ENCODE results near the gene CCDC183.
"Not testable (repeated sequence)": the region's sequence is repeated elsewhere in the genome, so short reads cannot be mapped to it uniquely, and the experiment has no call there.

Gene CCDC183

DNA sequence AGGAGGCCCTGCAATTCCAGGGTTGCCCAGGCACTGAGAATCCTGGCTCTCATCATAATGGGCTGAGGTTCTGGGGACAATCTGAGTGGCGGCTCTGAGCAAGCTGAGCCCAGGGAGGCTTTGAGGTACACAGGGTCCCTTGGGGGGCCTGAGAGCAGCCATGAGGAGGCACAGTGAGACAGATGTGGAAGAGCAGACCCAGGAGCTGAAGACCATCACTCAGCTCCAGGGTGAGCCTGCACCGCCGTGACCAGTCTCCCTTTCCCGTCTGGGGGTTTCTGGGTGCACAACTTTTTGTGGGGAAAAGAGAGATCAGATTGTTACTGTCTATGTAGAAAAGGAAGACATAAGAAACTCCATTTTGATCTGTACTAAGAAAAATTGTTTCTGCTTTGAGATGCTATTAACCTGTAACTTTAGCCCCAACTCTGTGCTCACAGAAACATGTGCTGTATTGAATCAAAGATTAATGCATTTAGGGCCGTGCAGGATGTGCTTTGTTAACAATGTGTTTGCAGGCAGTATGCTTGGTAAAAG, at the start of gene CCDC183:
Gene CCDC183, plus strand, starts transcription at position 101 of the 537 bp plus-strand sequence. Its CDS starts 60 bp downstream, at position 161.
- DNase-seq (ENCODE audit: low read depth in 2 of 2) = no peak

GRCh38 chr9:136746621-136747020, 49.5 kb upstream of the CCDC183 start:
- DNase-seq (ENCODE audit: low read depth in 2 of 2) = no peak

GRCh38 chr9:136747161-136748060, 48.7 kb upstream of the CCDC183 start:
- no peak for DNase-seq (ENCODE audit: low read depth in 2 of 2)

DNA sequence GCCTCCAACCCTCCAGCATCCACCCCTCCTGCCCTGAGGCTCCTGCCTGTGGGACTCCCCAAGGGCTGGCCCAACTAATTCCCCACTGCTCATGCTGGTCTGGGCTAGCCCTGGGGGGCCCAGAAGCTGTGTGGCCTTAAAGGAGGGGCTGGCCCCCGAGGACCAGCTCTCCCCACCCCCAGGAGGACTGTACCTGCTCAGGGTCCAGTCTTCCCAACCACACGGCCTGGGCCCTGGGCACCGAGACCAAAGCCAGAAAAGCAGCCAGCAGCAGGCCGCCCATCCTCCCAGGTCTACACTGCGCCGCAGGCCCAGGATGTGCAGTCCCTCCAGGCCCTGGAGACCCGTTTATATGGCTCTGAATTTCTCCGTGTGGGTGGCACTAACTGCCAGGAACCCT, 47.9 kb upstream of the CCDC183 start, which contains the start of gene LCN6:
Gene LCN6, minus strand, starts transcription at position 325 of the 400 bp plus-strand sequence. Its CDS starts 42 bp downstream, at position 283.
- no peak for DNase-seq (ENCODE audit: low read depth in 2 of 2)

DNA sequence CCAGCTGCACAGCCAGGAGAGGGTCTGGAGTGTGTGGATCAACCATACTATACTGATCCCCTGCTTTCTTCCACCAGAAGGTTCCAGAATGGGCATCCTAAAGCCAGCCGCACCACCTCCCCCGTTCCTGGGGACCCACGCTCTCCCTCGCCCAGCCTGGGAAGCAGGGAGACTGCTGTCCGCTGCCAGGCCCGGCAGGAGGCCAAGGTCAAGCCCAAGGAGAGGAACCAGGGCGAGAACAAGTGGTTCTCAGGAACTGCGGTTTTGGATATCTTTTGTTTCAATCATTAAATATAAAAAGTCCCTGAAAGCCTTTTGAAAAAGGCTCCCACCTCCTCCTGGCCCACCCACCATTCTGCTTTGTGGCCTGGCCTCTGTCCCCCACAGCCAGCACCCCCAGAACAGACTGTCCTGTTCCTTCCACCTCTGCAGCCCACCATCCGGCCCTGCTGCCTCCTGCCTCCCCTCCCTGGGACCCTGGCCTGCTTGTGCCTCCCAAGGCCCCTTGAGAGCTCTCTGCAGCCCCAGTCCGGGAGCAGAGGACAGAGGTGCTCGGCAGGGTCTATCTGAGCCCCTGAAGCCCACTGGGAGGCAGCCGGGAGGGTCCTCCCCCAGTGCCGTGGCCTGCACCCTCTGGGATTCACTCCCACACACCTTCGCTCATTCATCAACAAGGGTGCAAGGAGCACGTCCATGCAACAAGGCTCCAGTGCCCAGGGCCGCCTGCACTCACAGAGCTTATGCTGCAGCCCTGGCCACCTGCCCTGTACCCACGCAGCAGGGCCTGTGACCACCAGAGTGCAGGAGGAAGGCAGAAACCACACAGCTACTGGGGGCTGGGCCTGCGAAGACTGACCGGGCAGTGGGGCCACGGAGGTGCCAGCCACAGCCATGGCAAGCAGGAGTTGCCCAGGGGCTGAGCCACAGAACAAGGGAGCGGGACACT, 47.2 kb upstream of the CCDC183 start:
- no peak for DNase-seq (ENCODE audit: low read depth in 2 of 2)

DNA sequence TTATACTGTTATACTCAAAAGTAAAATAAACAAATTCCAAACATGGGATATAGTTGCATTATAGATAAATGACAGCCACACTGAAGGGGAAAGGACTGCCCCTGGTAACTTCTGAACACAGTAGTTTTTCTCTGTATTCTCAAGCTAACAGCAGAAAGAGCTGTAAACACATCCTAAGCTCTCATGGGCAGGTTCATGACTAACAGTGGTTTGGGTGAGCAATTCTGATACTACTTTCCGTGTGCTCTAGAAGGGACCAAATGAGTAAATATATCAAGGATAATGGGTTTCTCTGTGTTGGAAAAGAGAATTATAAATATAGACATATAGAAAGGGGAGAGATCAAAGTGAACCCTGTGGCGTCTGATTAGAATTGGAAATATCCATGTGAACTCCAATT, 45.6 kb upstream of the CCDC183 start:
- no peak for DNase-seq (ENCODE audit: low read depth in 2 of 2)

DNA sequence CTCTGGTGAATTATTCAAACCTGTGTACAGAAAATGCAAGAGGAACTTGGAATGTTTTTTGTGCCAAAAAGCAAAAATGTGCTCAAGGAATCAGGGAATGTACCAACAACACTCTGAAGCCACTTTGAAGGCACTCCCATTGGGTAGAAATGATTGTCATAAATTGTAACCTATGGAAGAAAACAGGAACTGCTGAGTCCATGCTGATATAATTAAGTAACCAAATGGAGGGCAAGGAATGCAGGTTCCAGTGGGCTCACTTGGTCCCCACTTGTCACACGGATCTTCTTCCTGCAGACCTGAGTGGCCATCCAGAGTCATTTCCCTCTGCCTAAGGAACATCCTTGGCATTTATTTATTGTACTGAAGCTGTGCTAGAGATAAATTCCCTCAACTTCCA, 44.9 kb upstream of the CCDC183 start:
- no peak for DNase-seq (ENCODE audit: low read depth in 2 of 2)

DNA sequence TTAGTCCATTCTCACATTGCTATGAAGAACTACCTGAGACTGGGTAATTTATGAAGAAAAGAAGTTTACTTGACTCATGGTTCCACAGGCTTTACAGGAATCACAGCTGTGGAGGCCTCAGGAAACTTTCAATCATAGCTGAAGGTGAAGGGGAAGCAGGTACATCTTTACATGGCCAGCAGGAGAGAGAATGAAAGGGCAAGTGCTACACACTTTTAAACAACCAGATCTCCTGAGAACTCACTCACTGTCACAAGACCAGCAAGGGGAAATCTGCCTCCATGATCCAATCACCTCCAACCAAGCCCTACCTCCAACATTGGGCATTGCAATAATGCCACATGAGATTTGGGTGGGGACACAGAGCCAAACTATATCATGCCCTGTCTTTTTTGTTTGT, 44.3 kb upstream of the CCDC183 start:
- DNase-seq (ENCODE audit: low read depth in 2 of 2) = no peak

- no peak for DNase-seq (ENCODE audit: low read depth in 2 of 2)
Measured at GRCh38 chr9:136753371-136754058, 42.6 kb upstream of the CCDC183 start.

DNA sequence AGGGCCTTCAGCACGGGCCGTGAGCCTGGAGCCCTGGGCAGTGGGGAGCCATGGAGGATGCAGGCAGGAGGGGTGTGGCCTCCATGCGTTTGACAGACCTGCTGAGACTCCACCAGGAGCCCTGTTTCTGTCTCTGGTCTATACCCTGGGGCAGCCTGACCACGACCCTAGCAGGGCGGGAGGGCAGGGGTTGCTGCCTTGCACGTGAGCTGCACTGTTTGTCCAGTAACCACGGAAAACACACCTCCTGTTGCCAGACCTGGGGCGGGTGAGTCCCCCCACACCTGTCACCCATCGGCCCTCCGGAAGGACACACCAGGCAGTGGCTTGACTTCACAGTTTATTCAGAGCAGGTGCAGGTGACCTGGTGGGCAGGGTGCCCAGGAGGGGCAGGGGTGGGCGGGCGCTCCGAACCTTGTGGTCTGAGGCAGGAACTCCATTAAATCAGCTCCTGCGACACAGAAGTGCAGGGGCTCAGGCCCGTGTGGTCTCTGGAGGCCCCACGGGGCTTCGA, 42.0 kb upstream of the CCDC183 start:
- DNase-seq (ENCODE audit: low read depth in 2 of 2) = no peak

- DNase-seq (ENCODE audit: low read depth in 2 of 2) = no peak
Measured at GRCh38 chr9:136754626-136755301, 41.4 kb upstream of the CCDC183 start.

DNA sequence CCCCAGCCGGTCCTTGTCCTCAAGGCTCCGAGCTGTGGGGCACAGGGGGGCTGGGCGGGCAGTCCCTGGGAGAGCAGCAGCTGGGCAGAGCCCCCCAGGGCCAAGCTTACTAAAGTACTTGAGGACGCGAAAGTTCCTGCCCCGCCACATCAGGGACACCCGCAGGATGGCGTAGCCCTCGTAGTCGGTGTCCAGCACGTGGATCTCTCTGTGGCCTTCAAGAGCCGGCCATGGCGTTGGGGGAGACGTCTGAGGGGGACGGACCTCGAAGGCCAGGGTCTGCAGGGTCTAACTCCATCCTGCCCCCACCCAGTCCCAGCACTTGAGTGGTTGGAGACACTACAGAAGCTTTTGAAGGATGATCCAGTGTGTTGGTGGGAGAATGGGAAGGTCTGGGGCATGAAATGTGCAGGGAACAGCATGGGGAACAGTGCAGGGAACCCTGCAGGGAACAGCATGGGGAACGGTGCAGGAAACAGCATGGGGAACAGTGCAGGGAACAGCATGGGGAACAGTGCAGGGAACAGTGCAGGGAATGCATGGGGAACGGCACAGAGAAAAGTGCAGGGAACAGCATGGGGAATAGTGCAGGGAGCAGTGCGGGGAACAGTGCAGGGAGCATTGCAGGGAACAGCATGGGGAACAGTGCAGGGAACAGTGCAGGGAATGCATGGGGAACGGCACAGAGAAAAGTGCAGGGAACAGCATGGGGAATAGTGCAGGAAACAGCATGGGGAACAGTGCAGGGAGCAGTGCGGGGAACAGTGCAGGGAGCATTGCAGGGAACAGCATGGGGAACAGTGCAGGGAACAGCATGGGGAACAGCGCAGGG, 40.6 kb upstream of the CCDC183 start:
- DNase-seq (ENCODE audit: low read depth in 2 of 2) = not testable (repeated sequence)

DNA sequence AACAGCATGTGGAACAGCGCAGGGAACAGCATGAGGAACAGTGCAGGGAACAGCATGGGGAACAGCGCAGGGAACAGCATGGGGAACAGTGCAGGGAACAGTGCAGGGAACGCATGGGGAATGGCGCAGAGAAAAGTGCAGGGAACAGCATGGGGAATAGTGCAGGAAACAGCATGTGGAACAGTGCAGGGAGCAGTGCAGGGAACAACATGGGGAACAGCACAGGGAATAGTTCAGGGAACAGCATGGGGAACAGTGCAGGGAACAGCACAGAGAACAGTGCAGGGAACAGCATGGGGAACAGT, 40.1 kb upstream of the CCDC183 start:
- no peak for DNase-seq (ENCODE audit: low read depth in 2 of 2)

DNA sequence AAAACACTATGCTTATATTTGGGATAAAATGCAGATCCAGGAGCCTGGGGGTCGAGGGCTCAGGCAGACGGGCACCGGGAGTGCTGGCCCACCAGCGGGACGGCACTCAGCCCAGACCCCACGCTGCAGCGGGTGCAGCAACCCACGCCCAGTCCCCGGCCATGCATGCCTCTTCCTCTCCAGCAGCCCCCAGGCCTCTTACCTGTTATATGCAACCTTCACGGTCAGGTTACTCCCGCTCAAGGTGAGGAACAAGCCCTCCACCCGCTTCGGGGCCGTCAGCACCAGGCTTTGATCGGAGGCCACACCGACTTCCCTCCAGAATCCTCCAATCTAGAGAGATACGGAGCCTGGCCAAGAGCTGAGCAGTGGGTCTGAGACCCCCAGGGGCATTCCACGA, 39.3 kb upstream of the CCDC183 start:
- DNase-seq (ENCODE audit: low read depth in 2 of 2) = no peak

GRCh38 chr9:136757328-136757727, 38.8 kb upstream of the CCDC183 start:
- no peak for DNase-seq (ENCODE audit: low read depth in 2 of 2)

DNA sequence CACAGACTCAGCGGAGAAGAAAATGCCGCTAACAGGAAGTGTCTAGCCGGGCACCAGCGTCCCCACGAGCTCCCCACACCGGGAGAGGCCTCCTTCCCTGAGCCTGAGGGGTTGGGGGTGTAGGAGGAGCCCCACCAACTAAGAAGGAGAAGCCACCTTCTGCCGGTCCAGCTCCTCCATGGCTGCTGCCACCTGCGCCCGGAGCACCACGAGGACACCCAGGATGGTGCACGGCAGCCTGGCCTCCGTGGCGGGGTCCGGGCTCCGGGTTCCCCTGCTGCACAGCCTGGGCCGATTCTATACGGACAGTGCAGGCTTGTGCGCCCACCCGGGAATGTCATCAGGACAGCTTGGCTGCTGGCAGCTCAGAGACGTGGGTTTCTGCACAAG, 38.4 kb upstream of the CCDC183 start:
- DNase-seq (ENCODE audit: low read depth in 2 of 2) = no peak

DNA sequence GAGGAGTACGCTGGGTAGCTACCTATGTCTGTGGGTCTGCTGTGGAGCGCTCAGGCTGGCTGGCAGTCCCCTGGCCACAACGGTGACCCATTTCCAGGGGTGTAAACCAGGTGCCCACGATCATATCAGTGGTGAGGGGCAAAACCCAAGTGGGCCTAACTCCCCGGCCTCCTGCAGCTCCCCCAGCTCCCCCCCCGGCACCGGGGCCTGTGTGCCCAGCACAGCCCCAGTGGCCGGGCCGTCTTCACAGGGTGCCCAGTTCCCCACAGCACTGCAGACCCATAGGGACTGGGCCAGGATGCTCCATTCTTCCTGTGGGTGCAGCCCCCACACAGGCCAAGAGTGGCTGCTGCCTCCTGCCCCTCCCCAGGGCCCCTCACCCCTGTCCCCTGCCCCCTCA, 37.1 kb upstream of the CCDC183 start:
- no peak for DNase-seq (ENCODE audit: low read depth in 2 of 2)

DNA sequence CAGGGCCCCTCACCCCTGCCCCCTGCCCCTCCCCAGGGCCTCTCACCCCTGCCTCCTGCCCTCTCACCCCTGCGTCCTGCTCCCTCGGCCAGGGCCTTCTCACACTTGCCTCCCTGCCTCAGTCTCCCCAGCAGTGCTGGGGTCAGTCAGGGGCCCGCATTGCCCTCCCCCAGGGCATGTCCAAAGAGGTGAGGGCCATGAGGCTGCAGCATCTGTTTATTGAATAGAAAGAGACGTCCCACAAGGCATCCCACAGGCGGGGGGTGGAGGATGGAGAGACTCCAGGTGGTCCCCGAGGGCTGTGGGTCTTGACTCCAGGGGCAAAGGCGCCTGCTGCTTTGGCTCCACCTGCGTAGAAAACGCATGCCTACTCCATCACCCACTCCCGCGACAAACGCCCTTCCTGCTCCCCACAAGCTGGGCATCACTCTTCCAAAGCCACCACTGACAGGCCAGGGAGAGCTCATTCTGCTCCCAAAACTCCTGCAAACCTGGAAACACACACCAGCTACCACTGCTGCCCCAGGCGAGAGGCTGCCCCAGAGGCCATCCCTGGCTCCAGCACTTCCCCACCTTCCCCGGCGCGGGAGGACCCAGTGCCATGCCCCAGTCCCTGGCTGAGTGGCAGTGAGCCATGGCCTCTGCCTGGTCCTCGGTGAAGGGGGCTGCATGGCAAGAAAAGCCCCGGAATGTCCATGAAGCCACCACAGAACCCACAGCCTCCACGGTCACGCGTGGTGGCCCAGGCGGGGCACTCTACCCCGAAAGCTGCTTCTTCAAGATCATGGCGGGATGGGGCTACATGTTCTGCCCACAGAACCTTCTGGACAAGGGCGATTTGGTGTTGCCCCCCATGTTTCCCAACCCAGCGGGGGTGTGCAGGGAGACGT, 36.5 kb upstream of the CCDC183 start:
- DNase-seq (ENCODE audit: low read depth in 2 of 2) = no peak

- no peak for DNase-seq (ENCODE audit: low read depth in 2 of 2)
Measured at GRCh38 chr9:136760424-136760823, 35.7 kb upstream of the CCDC183 start.
